Epithelial cell of proximal tubule (primary cell): Measurements from ENCODE around the gene EME1. TPM values are rescaled to one million over a fixed set of nuclear protein-coding genes. Genes with fewer than 3 reads are reported as not detected.

ENCODE experiments used
- DNase-seq: peaks from one replicate; pipeline ENCODE4 v3.0.0-alpha.2; 2011; ENCODE audit warnings: low read depth
- H3K4me3 ChIP-seq: 2 replicates; pipeline ENCODE4 v1.5.1; 2011; ENCODE audit warnings: low read depth, mild to moderate bottlenecking, low read length
- total RNA-seq: library from RNA; depleted of rRNA; stranded (reverse); fragments of >200 nt; gene quantifications from 2 replicates; pipeline ENCODE4 v1.2.3, GENCODE V29; 2015
- TF ChIP-seq, protein P1 (sequence below): conservative IDR thresholded peaks from 2 replicates; pipeline ENCODE4 v1.5.1; 2012; ENCODE audit warnings: low read depth, mild to moderate bottlenecking, low read length

EME1 gene
- total RNA-seq, 1 donor from 2014 or later = 13.8 TPM

DNA sequence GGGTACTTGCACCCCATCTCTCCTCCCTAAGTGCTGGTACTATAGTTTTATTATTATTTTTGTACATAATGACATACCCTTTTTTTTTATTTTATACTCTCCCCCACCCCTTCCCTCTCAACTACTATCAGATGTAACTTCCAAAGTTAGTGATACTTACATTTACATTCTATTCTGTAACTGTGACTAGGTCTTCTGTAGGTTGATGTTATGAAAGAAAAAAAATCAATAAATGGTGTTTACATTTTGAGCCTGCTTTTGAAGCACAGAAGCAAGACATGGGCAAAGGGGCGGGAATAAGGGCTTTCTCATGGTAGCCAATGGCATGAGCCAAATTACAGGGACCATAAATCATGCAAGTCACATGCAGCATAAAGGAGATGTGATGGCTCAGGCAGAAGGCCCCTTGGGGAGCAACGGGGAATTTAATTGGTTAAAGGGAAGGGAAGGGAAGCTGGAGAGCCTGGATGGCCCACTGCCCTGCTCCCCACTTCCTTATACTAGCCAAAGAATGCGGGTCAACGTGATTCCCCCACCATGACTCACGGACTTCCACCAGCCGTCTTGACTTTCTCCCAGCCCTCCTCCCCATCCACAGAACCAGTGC lies 50.6 kb downstream of the EME1 start:
- DNase-seq = no peak
- H3K4me3 ChIP-seq = no peak overlapping the region
- TF ChIP-seq, protein P1, sequence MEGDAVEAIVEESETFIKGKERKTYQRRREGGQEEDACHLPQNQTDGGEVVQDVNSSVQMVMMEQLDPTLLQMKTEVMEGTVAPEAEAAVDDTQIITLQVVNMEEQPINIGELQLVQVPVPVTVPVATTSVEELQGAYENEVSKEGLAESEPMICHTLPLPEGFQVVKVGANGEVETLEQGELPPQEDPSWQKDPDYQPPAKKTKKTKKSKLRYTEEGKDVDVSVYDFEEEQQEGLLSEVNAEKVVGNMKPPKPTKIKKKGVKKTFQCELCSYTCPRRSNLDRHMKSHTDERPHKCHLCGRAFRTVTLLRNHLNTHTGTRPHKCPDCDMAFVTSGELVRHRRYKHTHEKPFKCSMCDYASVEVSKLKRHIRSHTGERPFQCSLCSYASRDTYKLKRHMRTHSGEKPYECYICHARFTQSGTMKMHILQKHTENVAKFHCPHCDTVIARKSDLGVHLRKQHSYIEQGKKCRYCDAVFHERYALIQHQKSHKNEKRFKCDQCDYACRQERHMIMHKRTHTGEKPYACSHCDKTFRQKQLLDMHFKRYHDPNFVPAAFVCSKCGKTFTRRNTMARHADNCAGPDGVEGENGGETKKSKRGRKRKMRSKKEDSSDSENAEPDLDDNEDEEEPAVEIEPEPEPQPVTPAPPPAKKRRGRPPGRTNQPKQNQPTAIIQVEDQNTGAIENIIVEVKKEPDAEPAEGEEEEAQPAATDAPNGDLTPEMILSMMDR = no peak

DNA sequence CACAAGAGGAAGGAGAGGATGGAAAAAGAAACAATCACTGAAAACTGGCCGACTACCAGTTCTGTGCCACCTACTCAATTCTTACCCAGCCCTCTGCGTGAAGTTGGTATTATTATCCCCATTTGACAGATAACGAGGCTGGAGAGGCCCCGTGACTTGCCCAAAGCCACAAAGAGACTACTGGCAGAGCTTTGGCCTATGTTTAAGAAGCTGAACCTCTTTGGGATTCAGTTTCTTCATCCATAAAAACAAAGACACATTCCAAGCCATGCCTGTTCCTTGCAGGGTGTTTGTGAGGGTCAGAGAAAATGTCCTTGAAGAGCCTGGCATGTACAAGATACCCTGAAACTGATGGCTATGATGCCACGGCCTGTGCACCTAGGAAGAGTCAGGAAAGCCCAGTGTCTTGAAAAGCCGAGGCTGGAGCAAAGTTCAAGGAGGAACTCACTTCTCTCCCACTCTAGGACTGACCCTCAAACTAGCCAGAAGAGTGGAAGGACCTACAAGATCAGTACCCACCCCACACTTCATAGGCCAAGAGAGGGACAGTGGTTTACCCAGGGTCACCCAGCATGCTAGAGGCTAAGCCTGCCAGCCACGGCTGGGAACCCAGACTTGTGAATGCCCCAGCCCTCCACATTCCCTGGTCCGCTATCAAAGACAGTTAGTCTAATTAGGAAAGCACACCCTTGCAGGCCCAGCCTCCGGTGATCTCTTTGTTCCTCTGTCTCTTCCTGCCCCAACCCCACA lies 51.4 kb downstream of the EME1 start:
- DNase-seq = no peak

DNA sequence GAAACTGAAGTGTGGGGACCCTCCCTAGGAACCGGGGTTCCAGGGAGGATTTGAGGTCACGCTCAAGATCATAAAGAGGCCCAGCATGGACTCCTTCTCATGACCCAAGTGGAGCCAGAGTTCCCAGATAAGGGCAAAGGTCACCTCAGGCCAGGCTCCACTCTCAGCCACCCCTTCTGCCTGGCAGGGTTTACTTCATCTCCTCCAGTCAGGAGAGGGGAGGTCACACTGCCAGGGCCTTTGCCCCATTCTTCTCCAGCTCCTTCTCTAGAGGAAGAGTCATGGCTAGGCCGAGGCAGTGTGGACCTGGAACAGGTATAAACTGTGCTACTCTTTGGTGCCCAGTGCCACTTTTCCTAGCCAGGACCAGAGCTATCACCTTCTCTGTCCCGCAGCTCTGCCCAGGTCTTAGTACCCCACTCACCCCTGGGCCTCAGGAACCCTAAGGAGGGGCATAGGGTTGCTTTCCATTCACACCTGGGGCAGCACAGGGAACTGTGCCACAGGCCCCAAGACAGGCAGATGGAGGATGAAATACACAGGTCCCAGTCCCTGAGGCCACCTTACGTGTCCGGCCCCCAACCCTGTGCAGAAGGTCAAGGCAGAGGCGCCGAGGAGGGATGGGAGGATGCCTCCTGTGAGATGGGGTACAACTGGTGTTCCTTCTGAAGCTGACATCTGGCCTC lies 52.1 kb downstream of the EME1 start:
- TF ChIP-seq, protein P1 = no peak
- no peak for DNase-seq
- peak overlapping the region; percentile 75 for H3K4me3 ChIP-seq

More for the DNA sequence above, 51.4 kb downstream of the EME1 start:
- no peak overlapping the region for H3K4me3 ChIP-seq
- TF ChIP-seq, protein P1 = no peak

DNA sequence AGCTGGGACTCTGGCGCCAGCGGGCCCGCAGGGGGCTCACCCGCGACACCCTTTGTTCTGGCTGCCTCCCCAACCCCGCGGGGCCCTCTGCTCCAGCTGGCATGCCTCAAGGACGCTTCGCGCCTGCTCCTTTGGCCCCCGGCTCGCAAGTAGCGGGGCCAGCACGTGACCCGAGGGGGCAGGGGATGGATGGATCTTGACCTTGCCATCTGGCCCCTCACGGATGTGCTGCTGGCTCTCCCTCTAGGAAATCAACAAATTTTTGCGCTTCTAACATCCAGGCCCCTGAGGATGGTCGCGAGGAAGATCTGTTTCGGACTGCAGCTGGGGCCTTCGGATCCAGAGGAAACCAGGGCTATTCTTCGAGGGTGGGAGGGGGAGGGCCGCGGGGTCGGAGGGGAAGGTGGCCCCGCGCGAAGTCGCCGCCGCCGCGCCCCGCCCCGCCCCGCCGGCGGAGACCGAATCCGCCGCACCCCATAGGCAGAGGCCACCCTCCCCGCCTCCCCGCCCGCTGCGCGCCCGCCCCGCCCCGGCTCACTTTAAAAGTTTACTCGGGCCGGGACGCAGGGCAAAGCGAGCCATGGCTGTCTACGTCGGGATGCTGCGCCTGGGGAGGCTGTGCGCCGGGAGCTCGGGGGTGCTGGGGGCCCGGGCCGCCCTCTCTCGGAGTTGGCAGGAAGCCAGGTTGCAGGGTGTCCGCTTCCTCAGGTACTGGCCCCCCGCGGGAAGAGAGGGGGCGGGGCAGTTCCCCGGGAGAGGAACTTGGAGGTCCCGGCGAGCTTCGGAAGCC lies 52.8 kb downstream of the EME1 start, which contains the start of gene ACSF2:
ACSF2 (plus strand) TSS at position 537 of the 790 bp plus-strand sequence; CDS start at position 581, 44 bp downstream.
- TF ChIP-seq, protein P1 = no peak
- H3K4me3 ChIP-seq = peak within 1 kb of the TSS; percentile 75
- no peak for DNase-seq

DNA sequence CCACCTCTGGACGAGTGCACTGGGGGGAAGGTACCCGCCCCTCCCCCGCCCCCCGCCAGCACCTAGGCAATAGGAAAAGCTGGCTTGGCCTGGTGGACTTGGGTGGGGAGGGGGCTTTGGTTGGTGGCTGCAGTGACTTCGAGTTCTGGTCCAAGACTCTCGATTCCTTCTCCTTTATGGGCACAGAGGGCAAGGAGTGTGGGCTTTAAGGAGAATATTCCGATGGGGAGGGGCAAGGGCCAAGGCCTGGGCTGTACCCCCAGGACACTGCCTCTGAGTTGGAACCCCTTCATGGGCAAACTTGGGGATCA lies 53.4 kb downstream of the EME1 start:
- DNase-seq = no peak
- peak overlapping the region; percentile 75 for H3K4me3 ChIP-seq

More for the DNA sequence above, 53.4 kb downstream of the EME1 start:
- TF ChIP-seq, protein P1 = no peak
